Keratinocyte (primary cell): Measurements from ENCODE around the gene SMARCAL1. TPM values are rescaled to one million over a fixed set of nuclear protein-coding genes. Genes with fewer than 3 reads are reported as not detected.

Source experiments
- DNase-seq: peaks from one replicate; pipeline ENCODE4 v3.0.0-alpha.2; 2011; ENCODE audit warnings: low read depth, missing footprints, low spot score
- FAIRE-seq: peaks from 2 replicates; lab custom pipeline; 2011; peaks lifted over from hg19 to GRCh38; lab: Jason Lieb, UNC
- H2AFZ ChIP-seq: 2 replicates; pipeline ENCODE4 v1.6.0; 2012; ENCODE audit warnings: low read length, control low read depth, inconsistent platforms; ENCODE audit not compliant: control insufficient read depth
- H3K27ac ChIP-seq: 2 replicates; pipeline ENCODE4 v1.5.1; 2011; ENCODE audit warnings: low read length; ENCODE audit not compliant: control insufficient read depth, insufficient read depth
- H3K27me3 ChIP-seq: 3 replicates; pipeline ENCODE4 v1.6.0; 2011; ENCODE audit warnings: low read length; ENCODE audit not compliant: control insufficient read depth, insufficient read depth; ENCODE audit errors: extremely low read depth
- H3K36me3 ChIP-seq, 2 experiments: 2 replicates in 1 of 2; 3 replicates in 1 of 2; pipeline ENCODE4 v1.5.1; 2011; ENCODE audit warnings: low read length in 2 of 2, mild to moderate bottlenecking in 1 of 2; ENCODE audit not compliant: control insufficient read depth in 2 of 2, insufficient read depth in 2 of 2; ENCODE audit errors: extremely low read depth in 1 of 2
- H3K4me1 ChIP-seq: 3 replicates; pipeline ENCODE4 v1.5.1; 2011; ENCODE audit warnings: low read length; ENCODE audit not compliant: control insufficient read depth, insufficient read depth; ENCODE audit errors: extremely low read depth
- H3K4me2 ChIP-seq: 3 replicates; pipeline ENCODE4 v1.6.0; 2011; ENCODE audit warnings: low read depth, low read length; ENCODE audit not compliant: control insufficient read depth, insufficient read depth; ENCODE audit errors: extremely low read depth
- H3K4me3 ChIP-seq, 3 experiments: fragments of 200-600 bp in 1 of 3; sonication (generic) in 1 of 3; 2 replicates in 2 of 3; 3 replicates in 1 of 3; pipeline ENCODE4 v1.5.1; 2011 to 2016; ENCODE audit warnings: low read length in 3 of 3, mild to moderate bottlenecking in 3 of 3, control low read depth in 2 of 3, inconsistent platforms in 1 of 3, low read depth in 1 of 3, mixed read lengths in 1 of 3, mixed run types in 1 of 3, moderate library complexity in 1 of 3; ENCODE audit not compliant: control insufficient read depth in 2 of 3, insufficient read depth in 2 of 3; ENCODE audit errors: extremely low read depth in 1 of 3
- H3K79me2 ChIP-seq: 2 replicates; pipeline ENCODE4 v1.6.0; 2012; ENCODE audit warnings: low read length; ENCODE audit not compliant: control insufficient read depth, insufficient read depth
- H3K9ac ChIP-seq: 3 replicates; pipeline ENCODE4 v1.6.0; 2011; ENCODE audit warnings: low read length; ENCODE audit not compliant: control insufficient read depth, insufficient read depth; ENCODE audit errors: extremely low read depth
- H3K9me1 ChIP-seq: 3 replicates; pipeline ENCODE4 v1.6.0; 2011; ENCODE audit warnings: low read length; ENCODE audit not compliant: control insufficient read depth, insufficient read depth; ENCODE audit errors: extremely low read depth
- H3K9me3 ChIP-seq: 2 replicates; pipeline ENCODE4 v1.5.1; 2012; ENCODE audit warnings: low read depth, low read length; ENCODE audit not compliant: control insufficient read depth
- H4K20me1 ChIP-seq: 3 replicates; pipeline ENCODE4 v1.6.0; 2011; ENCODE audit warnings: low read length; ENCODE audit not compliant: control insufficient read depth, insufficient read depth; ENCODE audit errors: extremely low read depth
- CTCF ChIP-seq, 3 experiments: IDR thresholded peaks in 1 of 3; conservative IDR thresholded peaks in 1 of 3; optimal IDR thresholded peaks in 1 of 3; 2 replicates in 2 of 3; 3 replicates in 1 of 3; pipeline versions ENCODE3 to v1.5.1; 2011; ENCODE audit warnings: low read length in 3 of 3, mild to moderate bottlenecking in 3 of 3, moderate library complexity in 2 of 3, control low read depth in 1 of 3, inconsistent platforms in 1 of 3; ENCODE audit not compliant: insufficient read depth in 2 of 3; ENCODE audit errors: extremely low read depth in 1 of 3
- EZH2 ChIP-seq: IDR thresholded peaks from one replicate; pipeline ENCODE4 v1.6.1; 2012; ENCODE audit warnings: inconsistent platforms, mild to moderate bottlenecking, low read length, moderate library complexity
- dilution Hi-C: fragments of 300-500 bp; cut with MboI; formaldehyde crosslinking; loops from one replicate; pipeline ENCODE4 v1.7.0; 2020; ENCODE audit warnings: low sequenced_read_pairs; ENCODE audit not compliant: extremely low pct_ligation_motif_present
- polyA plus RNA-seq, 5 experiments: library from polyadenylated mRNA; depleted of rRNA in 3 of 5; stranded (reverse) in 3 of 5; stranded (forward) in 1 of 5; unstranded in 1 of 5; fragments of >200 nt; gene quantifications; 1 replicate in 1 of 5; 2 replicates in 3 of 5; 3 replicates in 1 of 5; pipeline versions ENCODE4 v1.2.1 to v1.2.3, GENCODE V29; 2011 to 2012; ENCODE audit warnings: missing spikeins in 2 of 5, low read depth in 1 of 5, low replicate concordance in 1 of 5

SMARCAL1 gene
- polyA plus RNA-seq, 1 donor (not counting 4 experiments of a cell fraction or from before 2014, with no cell fraction given), result 26.3 TPM

GRCh38 chr2:216420367-216421101, 8.2 kb downstream of the SMARCAL1 start:
- H2AFZ ChIP-seq, result no peak overlapping the region
- dilution Hi-C loops, result no loop called here
- no peak overlapping the region for H3K4me2 ChIP-seq
- H3K79me2 ChIP-seq, result no peaks in the 10 kb centered on the region
- no peak overlapping the region for H3K9ac ChIP-seq
- no peaks in the 10 kb centered on the region for H3K27me3 ChIP-seq
- TF ChIP-seq CTCF (optimal IDR thresholded peaks at IDR 0.05 in 1 of 3, IDR thresholded peaks at IDR 0.05 in 1 of 3, conservative IDR thresholded peaks at IDR 0.05 in 1 of 3; ENCODE audit: extremely low read depth in 1 of 3, insufficient read depth in 2 of 3, low read length in 3 of 3), result no peak
- no peak for TF ChIP-seq EZH2
- H3K4me3 ChIP-seq, result no peak overlapping the region
- peaks cover 3% of the 10 kb centered on the region for H3K9me3 ChIP-seq
- H3K4me1 ChIP-seq, result no peaks in the 10 kb centered on the region
- no peaks in the 10 kb centered on the region for H4K20me1 ChIP-seq
- H3K27ac ChIP-seq, result no peak overlapping the region
- FAIRE-seq, result no peak
- H3K36me3 ChIP-seq, result peaks cover 44 to 49% of the 10 kb centered on the region in 2 experiments
- DNase-seq, result no peak
- no peaks in the 10 kb centered on the region for H3K9me1 ChIP-seq

- dilution Hi-C loops, result no loop called here
- Histone ChIP-seq H3K4me2 (no peak overlapping the region), H2AFZ (no peak overlapping the region), H3K27me3 (no peaks in the 10 kb centered on the region), H3K4me1 (peaks cover 6% of the 10 kb centered on the region), H3K36me3 (peaks cover 39 to 48% of the 10 kb centered on the region in 2 experiments), H3K27ac (no peak overlapping the region), H3K9me1 (no peaks in the 10 kb centered on the region), H3K9me3 (peaks cover 3% of the 10 kb centered on the region), H3K79me2 (no peaks in the 10 kb centered on the region), H3K9ac (no peak overlapping the region), H3K4me3 (no peak overlapping the region), H4K20me1 (no peaks in the 10 kb centered on the region)
- FAIRE-seq (no peak), DNase-seq (no peak)
- TF ChIP-seq CTCF (optimal IDR thresholded peaks at IDR 0.05 in 1 of 3, IDR thresholded peaks at IDR 0.05 in 1 of 3, conservative IDR thresholded peaks at IDR 0.05 in 1 of 3; ENCODE audit: extremely low read depth in 1 of 3, insufficient read depth in 2 of 3, low read length in 3 of 3), result no peak
- TF ChIP-seq EZH2, result no peak
Measured at GRCh38 chr2:216423071-216423470, 10.8 kb downstream of the SMARCAL1 start.
